Measurements from ENCODE around the gene MRPL27. TPM values are rescaled to one million over a fixed set of nuclear protein-coding genes. Genes with fewer than 3 reads are reported as not detected.

Gene MRPL27
- total and polyA plus RNA-seq, 2 donors from 2014 or later = 54.0 to 227 TPM

- no peak overlapping the region for H3K27ac ChIP-seq (ENCODE audit: low read depth in 2 of 2, low read length in 2 of 2)
- TF ChIP-seq, protein P1, sequence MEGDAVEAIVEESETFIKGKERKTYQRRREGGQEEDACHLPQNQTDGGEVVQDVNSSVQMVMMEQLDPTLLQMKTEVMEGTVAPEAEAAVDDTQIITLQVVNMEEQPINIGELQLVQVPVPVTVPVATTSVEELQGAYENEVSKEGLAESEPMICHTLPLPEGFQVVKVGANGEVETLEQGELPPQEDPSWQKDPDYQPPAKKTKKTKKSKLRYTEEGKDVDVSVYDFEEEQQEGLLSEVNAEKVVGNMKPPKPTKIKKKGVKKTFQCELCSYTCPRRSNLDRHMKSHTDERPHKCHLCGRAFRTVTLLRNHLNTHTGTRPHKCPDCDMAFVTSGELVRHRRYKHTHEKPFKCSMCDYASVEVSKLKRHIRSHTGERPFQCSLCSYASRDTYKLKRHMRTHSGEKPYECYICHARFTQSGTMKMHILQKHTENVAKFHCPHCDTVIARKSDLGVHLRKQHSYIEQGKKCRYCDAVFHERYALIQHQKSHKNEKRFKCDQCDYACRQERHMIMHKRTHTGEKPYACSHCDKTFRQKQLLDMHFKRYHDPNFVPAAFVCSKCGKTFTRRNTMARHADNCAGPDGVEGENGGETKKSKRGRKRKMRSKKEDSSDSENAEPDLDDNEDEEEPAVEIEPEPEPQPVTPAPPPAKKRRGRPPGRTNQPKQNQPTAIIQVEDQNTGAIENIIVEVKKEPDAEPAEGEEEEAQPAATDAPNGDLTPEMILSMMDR (IDR thresholded peaks at IDR 0.05; ENCODE audit: borderline replicate concordance, extremely low read depth, insufficient read depth) = no peak
- DNase-seq = no peak
- no peaks in the 10 kb centered on the region for H3K4me1 ChIP-seq (ENCODE audit: control insufficient read depth in 2 of 3, insufficient read depth in 2 of 3, low read depth in 1 of 3, low read length in 3 of 3)
- H3K9ac ChIP-seq (ENCODE audit: low read length in 3 of 3) = no peak overlapping the region
- H3K36me3 ChIP-seq (ENCODE audit: control insufficient read depth in 2 of 3, insufficient read depth in 3 of 3, low read length in 3 of 3) = peaks cover 3 to 23% (median 7%) of the 10 kb centered on the region in 3 donors
- H3K4me3 ChIP-seq (ENCODE audit: low read length in 3 of 3) = no peak overlapping the region
- no peaks in the 10 kb centered on the region for H3K9me3 ChIP-seq (ENCODE audit: control insufficient read depth in 2 of 3, insufficient read depth in 1 of 3, low read length in 3 of 3)
- no peak for FAIRE-seq
- intact Hi-C loops (cut with DNase I) = no loop called here
- H3K27me3 ChIP-seq (ENCODE audit: control insufficient read depth, insufficient read depth, low read length) = no peaks in the 10 kb centered on the region
Measured at GRCh38 chr17:50354198-50354597, 18.8 kb downstream of the MRPL27 start.

GRCh38 chr17:50353600-50354195, 19.3 kb downstream of the MRPL27 start:
- TF ChIP-seq, protein P1 (IDR thresholded peaks at IDR 0.05; ENCODE audit: borderline replicate concordance, extremely low read depth, insufficient read depth) = no peak
- FAIRE-seq (no peak), DNase-seq (peak in 1 of 5 donors; percentile 65)
- Histone ChIP-seq H3K27ac (ENCODE audit: low read depth in 2 of 2, low read length in 2 of 2) (no peak overlapping the region), H3K27me3 (ENCODE audit: control insufficient read depth, insufficient read depth, low read length) (no peaks in the 10 kb centered on the region), H3K4me3 (ENCODE audit: low read length in 3 of 3) (no peak overlapping the region), H3K36me3 (ENCODE audit: control insufficient read depth in 2 of 3, insufficient read depth in 3 of 3, low read length in 3 of 3) (peaks cover 2 to 20% (median 7%) of the 10 kb centered on the region in 3 donors), H3K4me1 (ENCODE audit: control insufficient read depth in 2 of 3, insufficient read depth in 2 of 3, low read depth in 1 of 3, low read length in 3 of 3) (no peaks in the 10 kb centered on the region), H3K9ac (ENCODE audit: low read length in 3 of 3) (no peak overlapping the region), H3K9me3 (ENCODE audit: control insufficient read depth in 2 of 3, insufficient read depth in 1 of 3, low read length in 3 of 3) (no peaks in the 10 kb centered on the region)
- intact Hi-C loops (cut with DNase I) = no loop called here

DNA sequence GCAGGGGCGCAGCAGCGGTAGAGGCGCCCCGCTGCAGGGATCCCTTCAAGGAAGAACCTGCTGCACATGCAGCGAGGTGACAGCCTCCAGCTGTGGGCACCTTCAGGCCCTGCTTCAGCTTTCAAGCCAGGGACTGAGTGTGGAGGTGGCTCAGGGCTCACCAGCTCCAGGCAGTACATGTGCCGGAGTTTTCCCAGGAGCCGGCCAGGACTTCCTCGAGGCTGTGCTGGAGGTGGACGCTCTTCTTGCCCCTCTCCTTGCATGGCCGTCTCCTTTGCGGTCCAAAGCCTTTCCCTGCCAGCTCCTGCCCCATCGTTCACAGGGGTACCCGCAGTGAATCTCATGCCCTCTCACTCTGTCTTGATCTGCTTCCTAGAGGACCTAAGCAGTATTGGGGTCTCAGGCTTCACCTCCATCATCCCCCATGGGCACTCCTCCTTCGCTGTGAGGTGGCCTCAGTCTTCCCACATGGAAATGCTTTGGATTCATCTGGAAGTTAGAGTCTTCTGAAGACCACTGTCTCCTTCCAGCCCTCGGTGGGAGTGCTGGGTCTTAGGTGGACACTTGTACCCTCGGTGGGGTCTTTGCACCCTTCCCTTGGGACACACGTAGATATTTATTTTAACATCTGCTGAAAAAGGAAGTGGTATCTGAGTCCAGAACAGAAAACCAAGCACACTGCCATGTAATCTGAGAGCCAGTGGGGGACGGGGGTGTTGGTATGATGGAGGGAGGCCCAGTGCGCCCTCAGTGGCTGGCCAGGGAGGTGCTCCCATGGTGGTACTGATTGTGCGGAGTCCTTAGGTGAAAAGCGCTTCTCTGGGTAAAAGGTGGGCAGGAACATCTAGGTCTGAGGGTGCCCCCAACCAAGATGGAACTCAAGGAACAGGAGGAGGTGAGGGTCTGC, 20.0 kb downstream of the MRPL27 start:
- peaks cover 0 to 12% (median 5%) of the 10 kb centered on the region in 3 donors for H3K36me3 ChIP-seq (ENCODE audit: control insufficient read depth in 2 of 3, insufficient read depth in 3 of 3, low read length in 3 of 3)
- H3K4me3 ChIP-seq (ENCODE audit: low read length in 3 of 3) = no peak overlapping the region
- intact Hi-C loops (cut with DNase I) = no loop called here
- no peak overlapping the region for H3K27ac ChIP-seq (ENCODE audit: low read depth in 2 of 2, low read length in 2 of 2)
- DNase-seq = peak in 2 of 5 donors; percentile 13 to 48
- no peaks in the 10 kb centered on the region for H3K9me3 ChIP-seq (ENCODE audit: control insufficient read depth in 2 of 3, insufficient read depth in 1 of 3, low read length in 3 of 3)
- no peak overlapping the region for H3K9ac ChIP-seq (ENCODE audit: low read length in 3 of 3)
- no peaks in the 10 kb centered on the region for H3K27me3 ChIP-seq (ENCODE audit: control insufficient read depth, insufficient read depth, low read length)
- no peak for FAIRE-seq
- H3K4me1 ChIP-seq (ENCODE audit: control insufficient read depth in 2 of 3, insufficient read depth in 2 of 3, low read depth in 1 of 3, low read length in 3 of 3) = no peaks in the 10 kb centered on the region
- TF ChIP-seq, protein P1 (IDR thresholded peaks at IDR 0.05; ENCODE audit: borderline replicate concordance, extremely low read depth, insufficient read depth) = no peak

Measured in kidney (tissue), 14 donors.